Astrocyte of the hippocampus (primary cell): ENCODE data around the gene POM121L2.

ENCODE experiments used
- DNase-seq: peaks from one replicate; pipeline ENCODE4 v3.0.0; 2011; ENCODE audit warnings: low read depth, low spot score

POM121L2 gene

GRCh38 chr6:27260369-27260768 is 51.7 kb downstream of the POM121L2 start:
- peak; percentile 6 for DNase-seq
